ENCODE results near the gene GBA2. TPM values are rescaled to one million over a fixed set of nuclear protein-coding genes. Genes with fewer than 3 reads are reported as not detected.

The GBA2 gene
- total RNA-seq, 1 donor from 2014 or later = 52.1 TPM

DNA sequence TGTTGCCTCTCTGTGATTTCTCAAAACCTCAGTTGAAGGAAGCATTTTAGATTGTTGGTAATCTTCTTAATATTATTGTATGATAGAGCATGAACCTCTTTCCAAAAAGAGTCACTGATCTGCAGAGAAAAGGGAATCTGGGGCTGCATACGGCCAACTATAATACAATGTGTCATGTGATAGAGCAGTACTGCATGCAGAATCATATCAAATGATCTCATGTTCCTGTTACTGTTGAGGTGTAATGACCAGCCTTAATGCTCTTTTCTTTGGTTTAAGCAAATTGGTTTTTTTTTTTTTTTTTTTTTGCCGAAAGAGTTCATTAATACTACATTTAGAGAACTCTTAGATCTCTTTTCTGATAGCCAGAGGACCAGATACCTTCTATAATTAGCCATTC is 18.0 kb upstream of the GBA2 start:
- no peak for DNase-seq (ENCODE audit: low spot score)
- Mint-ChIP-seq H3K4me3 (ENCODE audit: unreplicated experiment) (no peak overlapping the region), H3K9me3 (ENCODE audit: low read depth) (no peaks in the 10 kb centered on the region), H3K36me3 (ENCODE audit: low read depth) (no peaks in the 10 kb centered on the region), H3K4me1 (ENCODE audit: low read depth) (no peaks in the 10 kb centered on the region), H3K27ac (ENCODE audit: unreplicated experiment) (no peak overlapping the region), H3K27me3 (ENCODE audit: low read depth) (no peaks in the 10 kb centered on the region)
- TF ChIP-seq, protein P1, sequence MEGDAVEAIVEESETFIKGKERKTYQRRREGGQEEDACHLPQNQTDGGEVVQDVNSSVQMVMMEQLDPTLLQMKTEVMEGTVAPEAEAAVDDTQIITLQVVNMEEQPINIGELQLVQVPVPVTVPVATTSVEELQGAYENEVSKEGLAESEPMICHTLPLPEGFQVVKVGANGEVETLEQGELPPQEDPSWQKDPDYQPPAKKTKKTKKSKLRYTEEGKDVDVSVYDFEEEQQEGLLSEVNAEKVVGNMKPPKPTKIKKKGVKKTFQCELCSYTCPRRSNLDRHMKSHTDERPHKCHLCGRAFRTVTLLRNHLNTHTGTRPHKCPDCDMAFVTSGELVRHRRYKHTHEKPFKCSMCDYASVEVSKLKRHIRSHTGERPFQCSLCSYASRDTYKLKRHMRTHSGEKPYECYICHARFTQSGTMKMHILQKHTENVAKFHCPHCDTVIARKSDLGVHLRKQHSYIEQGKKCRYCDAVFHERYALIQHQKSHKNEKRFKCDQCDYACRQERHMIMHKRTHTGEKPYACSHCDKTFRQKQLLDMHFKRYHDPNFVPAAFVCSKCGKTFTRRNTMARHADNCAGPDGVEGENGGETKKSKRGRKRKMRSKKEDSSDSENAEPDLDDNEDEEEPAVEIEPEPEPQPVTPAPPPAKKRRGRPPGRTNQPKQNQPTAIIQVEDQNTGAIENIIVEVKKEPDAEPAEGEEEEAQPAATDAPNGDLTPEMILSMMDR (IDR thresholded peaks at IDR 0.05) = no peak

DNA sequence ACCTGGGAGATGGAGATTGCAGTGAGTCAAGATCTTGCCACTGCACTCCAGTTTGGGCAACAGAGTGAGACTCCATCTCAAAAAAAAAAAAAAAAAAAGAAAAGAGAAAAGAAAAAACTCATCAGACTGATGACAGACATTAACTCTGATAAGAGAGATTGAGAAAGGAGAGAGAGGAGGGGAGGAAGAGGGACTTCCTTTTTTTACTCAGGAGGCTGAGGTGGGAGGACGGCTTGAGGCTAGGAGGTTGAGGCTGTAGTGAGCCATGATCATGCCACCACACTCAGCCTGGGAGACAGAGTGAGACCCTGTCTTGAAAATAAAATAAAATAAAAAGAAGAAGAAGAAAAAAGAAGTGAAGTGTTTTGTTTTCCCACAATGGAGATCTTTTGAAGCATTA is 14.8 kb upstream of the GBA2 start:
- H3K4me1 Mint-ChIP-seq (ENCODE audit: low read depth) = peaks cover 21% of the 10 kb centered on the region
- no peak overlapping the region for H3K4me3 Mint-ChIP-seq (ENCODE audit: unreplicated experiment)
- no peak for DNase-seq (ENCODE audit: low spot score)
- H3K27me3 Mint-ChIP-seq (ENCODE audit: low read depth) = no peaks in the 10 kb centered on the region
- no peaks in the 10 kb centered on the region for H3K9me3 Mint-ChIP-seq (ENCODE audit: low read depth)
- H3K36me3 Mint-ChIP-seq (ENCODE audit: low read depth) = no peaks in the 10 kb centered on the region
- no peak overlapping the region for H3K27ac Mint-ChIP-seq (ENCODE audit: unreplicated experiment)
- TF ChIP-seq, protein P1 (IDR thresholded peaks at IDR 0.05) = no peak

DNA sequence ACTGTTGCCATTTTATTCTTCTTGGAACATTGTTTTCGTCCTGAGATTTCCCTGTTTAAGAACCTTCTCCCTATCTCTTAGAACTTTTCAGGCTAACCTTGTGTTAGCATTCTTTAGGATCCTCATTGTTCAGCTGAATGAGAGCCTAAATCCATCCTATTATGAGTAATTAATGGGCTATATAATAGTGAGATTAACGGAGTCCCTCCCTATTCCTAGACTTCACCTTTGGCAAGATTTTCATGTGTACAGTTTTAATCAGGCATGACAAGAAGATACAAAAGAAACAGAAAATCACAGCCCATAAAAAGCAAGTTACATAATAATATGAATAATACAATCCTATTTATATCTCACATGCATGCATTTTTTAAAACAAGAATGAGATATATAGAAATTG is 14.2 kb upstream of the GBA2 start:
- Mint-ChIP-seq H3K4me3 (ENCODE audit: unreplicated experiment) (no peak overlapping the region), H3K27me3 (ENCODE audit: low read depth) (no peaks in the 10 kb centered on the region), H3K36me3 (ENCODE audit: low read depth) (no peaks in the 10 kb centered on the region), H3K27ac (ENCODE audit: unreplicated experiment) (no peak overlapping the region), H3K4me1 (ENCODE audit: low read depth) (peaks cover 27% of the 10 kb centered on the region), H3K9me3 (ENCODE audit: low read depth) (no peaks in the 10 kb centered on the region)
- TF ChIP-seq, protein P1 (IDR thresholded peaks at IDR 0.05) = no peak
- DNase-seq (ENCODE audit: low spot score) = no peak

DNA sequence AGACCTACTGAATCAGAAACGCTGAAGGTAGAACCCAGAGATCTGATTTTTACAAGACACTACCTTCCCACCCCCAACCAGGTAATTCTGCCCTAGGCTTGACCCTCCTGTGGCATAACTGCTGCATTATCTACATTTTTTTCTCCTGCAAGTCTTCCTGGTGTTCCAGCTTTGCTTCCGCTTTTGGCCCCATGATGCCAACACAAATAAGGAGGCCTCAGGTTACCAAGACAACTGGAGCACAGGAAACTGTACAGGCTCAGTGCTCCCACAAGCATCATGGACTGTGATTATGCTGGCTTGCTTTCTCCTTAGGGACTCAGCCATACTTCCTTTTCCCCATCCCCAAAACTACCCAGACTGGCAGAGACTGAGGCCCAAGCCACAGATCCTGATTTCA is 11.6 kb upstream of the GBA2 start:
- Mint-ChIP-seq H3K27me3 (ENCODE audit: low read depth) (no peaks in the 10 kb centered on the region), H3K9me3 (ENCODE audit: low read depth) (no peaks in the 10 kb centered on the region), H3K36me3 (ENCODE audit: low read depth) (no peaks in the 10 kb centered on the region), H3K4me3 (ENCODE audit: unreplicated experiment) (no peak overlapping the region), H3K4me1 (ENCODE audit: low read depth) (peaks cover 49% of the 10 kb centered on the region), H3K27ac (ENCODE audit: unreplicated experiment) (peak overlapping the region; percentile 84)
- DNase-seq (ENCODE audit: low spot score) = no peak
- TF ChIP-seq, protein P1 (IDR thresholded peaks at IDR 0.05) = no peak

DNA sequence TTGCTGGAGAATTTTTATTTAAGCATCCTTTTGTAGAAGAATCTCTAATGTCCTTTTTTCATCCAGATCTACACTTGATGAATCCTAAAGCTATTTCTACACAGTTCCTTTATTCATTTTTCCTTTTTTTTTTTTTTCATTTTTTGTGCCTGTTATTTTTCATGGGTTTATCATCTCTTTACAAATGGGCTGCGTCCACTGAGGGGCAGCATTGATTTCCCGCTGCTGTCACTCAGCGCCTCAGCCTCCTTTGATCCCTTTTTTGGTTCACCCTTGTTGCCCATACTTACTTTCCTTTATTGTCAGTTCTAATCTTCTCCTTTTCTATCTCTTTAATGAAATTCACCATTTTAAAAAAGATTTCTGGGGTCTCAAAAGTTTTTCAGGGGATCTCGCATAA is 10.8 kb upstream of the GBA2 start:
- Mint-ChIP-seq H3K27me3 (ENCODE audit: low read depth) (no peaks in the 10 kb centered on the region), H3K27ac (ENCODE audit: unreplicated experiment) (peak overlapping the region; percentile 24), H3K4me3 (ENCODE audit: unreplicated experiment) (no peak overlapping the region), H3K9me3 (ENCODE audit: low read depth) (no peaks in the 10 kb centered on the region), H3K36me3 (ENCODE audit: low read depth) (no peaks in the 10 kb centered on the region), H3K4me1 (ENCODE audit: low read depth) (peaks cover 49% of the 10 kb centered on the region)
- TF ChIP-seq, protein P1 (IDR thresholded peaks at IDR 0.05) = no peak
- DNase-seq (ENCODE audit: low spot score) = no peak

Data from chondrocyte (in vitro differentiated cells).